CD4-positive, alpha-beta T cell treated with Interleukin-17A for 4 hours (primary cell): ENCODE data around the gene PTGER1.

Experiments
- DNase-seq: peaks from one replicate; pipeline ENCODE4 v3.0.0-alpha.2; 2020; ENCODE audit warnings: mixed read lengths

Gene PTGER1

DNA sequence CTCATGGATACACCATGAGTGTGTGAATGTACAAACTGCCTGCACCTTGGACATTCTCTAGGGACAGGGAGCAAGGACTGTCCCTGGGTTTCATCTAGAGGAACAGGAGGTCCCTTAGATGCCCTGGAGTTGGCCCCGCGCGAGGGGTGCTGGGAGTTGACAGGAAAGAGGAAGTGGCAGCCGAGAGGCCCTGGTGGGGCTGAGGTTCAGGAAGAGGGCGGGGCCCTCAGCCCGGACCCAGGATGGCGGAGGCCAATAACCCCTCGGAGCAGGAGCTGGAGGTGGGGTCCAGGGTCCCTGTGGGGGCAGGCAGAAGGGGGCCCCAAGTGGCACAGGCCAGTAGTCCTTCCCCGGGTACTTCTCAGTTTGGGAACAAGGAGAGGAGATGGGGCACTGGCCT is 35.1 kb downstream of the PTGER1 start:
- peak; percentile 86 for DNase-seq

- DNase-seq: no peak
These were observed 36.1 kb downstream of the PTGER1 start for GRCh38 chr19:14439014-14439413.

GRCh38 chr19:14437578-14438140 is 37.5 kb downstream of the PTGER1 start:
- DNase-seq: no peak

DNA sequence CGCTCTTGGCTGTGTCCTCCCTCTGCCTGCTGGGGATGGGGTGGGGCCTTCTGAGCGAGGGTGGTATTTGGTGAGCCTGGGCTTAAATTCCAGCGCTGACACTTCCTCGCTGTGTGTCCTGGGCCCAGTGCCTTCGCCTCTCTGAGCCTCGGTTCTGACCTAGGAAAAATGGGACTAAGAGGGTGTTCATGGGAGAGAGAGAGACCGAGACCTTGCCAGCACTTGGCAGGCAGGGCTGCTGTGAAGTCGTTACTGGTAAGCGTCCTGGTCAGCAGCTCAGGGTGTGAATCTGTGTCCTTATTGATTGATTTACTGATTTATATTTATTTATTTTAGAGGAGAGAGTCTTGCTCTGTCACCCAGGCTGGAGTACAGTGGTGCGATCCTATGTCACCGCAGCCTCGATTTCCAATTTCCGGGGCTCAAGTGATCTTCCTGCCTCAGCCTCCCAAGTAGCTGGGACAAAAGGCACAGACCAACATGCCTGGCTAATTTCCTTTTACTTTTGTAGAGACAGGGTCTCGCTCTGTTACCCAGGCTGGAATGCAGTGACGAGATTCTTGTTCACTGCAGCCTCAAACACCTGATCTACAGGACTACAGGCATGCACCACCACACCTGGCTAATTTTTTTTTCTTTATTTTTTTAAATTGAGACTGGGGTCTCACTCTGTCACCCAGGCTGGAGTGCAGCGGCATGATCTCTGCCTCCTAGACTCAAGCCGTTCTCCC is 39.7 kb downstream of the PTGER1 start:
- DNase-seq: no peak

DNA sequence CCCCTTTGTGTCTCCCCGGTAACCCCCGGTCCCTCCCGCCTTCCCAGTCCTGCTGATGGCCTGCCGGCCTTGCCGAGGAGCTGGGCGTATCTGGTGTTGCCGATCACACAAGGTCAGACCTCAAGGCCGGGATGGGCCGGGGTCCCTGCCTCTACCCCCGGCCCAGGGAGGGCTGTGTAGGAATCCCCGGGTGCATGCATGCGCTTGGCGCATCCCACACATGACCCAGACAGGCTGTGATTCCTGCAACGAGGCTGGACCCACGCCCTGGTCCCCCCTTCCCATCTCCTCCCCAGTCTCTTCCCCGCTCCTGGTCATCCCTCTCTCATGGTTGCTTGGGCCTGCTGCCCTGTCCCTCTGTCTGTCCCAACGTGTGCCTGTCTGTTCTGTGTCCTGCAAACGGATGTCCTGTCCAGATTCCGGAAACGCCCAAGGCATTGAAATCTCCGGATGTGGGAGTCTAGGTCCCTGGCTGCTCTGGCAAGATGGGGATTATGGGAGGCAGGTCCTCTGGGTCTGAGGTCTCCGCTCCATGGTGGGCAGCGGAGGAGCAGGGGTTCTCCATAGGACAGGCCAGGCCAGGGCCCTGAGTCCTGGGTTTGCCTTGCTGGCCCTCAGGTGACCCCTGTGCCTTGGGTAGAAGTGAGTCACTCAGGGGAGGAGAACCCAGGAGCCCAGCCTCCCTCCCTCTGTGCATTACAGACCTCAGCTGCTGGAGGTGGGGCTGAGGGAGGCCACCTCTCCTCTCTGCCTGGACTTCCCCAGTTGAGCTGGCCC is 40.4 kb downstream of the PTGER1 start:
- peak; percentile 51 for DNase-seq

GRCh38 chr19:14433554-14434501 is 41.3 kb downstream of the PTGER1 start:
- DNase-seq: peak; percentile 75

GRCh38 chr19:14432791-14433553 is 42.2 kb downstream of the PTGER1 start, which contains the start of gene PKN1:
PKN1 (plus strand) TSS chr19:14433306; CDS start chr19:14433522, 216 bp downstream.
- peak; percentile 66 for DNase-seq

GRCh38 chr19:14430712-14431111 is 44.4 kb downstream of the PTGER1 start:
- no peak for DNase-seq

DNA sequence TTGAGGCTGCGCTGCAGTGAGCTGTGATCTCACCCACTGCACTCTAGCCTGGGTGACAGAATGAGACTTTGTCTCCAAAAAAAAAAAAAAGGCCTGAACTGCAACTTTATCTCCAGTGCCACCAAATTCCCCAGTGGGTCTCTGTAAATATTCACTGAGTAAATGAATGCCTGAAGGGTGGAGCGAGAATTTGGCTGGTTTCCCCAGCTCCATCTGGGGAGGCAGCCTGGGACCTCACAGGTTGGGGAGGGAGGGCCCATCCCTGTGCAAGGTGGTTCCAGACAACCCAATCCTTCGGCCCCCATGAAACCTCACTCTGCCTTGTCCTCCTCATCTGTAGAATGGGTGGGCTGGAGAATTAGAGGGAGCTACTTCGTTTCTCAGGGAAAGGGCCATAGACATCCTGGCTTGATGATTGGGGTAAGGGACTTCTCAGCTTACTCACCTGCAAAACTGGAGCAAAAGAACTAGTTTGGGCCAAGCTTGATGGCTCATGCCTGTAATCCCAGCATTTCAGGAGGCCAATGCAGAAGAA is 46.2 kb downstream of the PTGER1 start:
- no peak for DNase-seq

GRCh38 chr19:14427461-14427860 is 47.7 kb downstream of the PTGER1 start:
- DNase-seq: no peak

GRCh38 chr19:14425696-14426138 is 49.4 kb downstream of the PTGER1 start:
- DNase-seq: no peak
